HFFc6 (cell line): Measurements from ENCODE around the gene LIME1. TPM values are rescaled to one million over a fixed set of nuclear protein-coding genes. Genes with fewer than 3 reads are reported as not detected.

ENCODE experiments used
- DNase-seq: peaks from one replicate; pipeline ENCODE4 v3.0.0-alpha.2; 2018
- H3K27ac Mint-ChIP-seq: 2 replicates; pipeline ENCODE4 v1.8.0; 2020; ENCODE audit warnings: mild to moderate bottlenecking, mixed read lengths
- H3K27me3 Mint-ChIP-seq: 2 replicates; pipeline ENCODE4 v1.8.0; 2021; ENCODE audit warnings: mild to moderate bottlenecking, moderate library complexity, mixed read lengths; ENCODE audit not compliant: insufficient read depth
- H3K36me3 Mint-ChIP-seq: 2 replicates; pipeline ENCODE4 v1.8.0; 2021; ENCODE audit warnings: low read depth, mixed read lengths
- H3K4me1 Mint-ChIP-seq: 2 replicates; pipeline ENCODE4 v1.8.0; 2020; ENCODE audit warnings: low read depth, mixed read lengths
- H3K4me3 Mint-ChIP-seq: 2 replicates; pipeline ENCODE4 v1.8.0; 2020; ENCODE audit warnings: mild to moderate bottlenecking, moderate library complexity, mixed read lengths
- H3K9me3 Mint-ChIP-seq: 2 replicates; pipeline ENCODE4 v1.8.0; 2020; ENCODE audit warnings: mild to moderate bottlenecking, mixed read lengths
- CTCF ChIP-seq: fragments of 200-600 bp; sonication (generic); IDR thresholded peaks from 2 replicates; pipeline ENCODE4 v1.5.0; 2021; ENCODE audit warnings: antibody characterized with exemption, mild to moderate bottlenecking
- total RNA-seq, 6 experiments: library from RNA; stranded (reverse); fragmentation: NEBNext Ultra II Directional; extraction: Animal tissue kit (Norgen Biotek cat#: 25700); gene quantifications; 2 replicates in 1 of 6; 3 replicates in 5 of 6; pipeline ENCODE4 v1.2.3, GENCODE V29; 2021

The LIME1 gene
- total RNA-seq, 6 experiments from 2014 or later = 3.4 to 6.1 (median 4.6) TPM

GRCh38 chr20:63745961-63746731 is 9.7 kb downstream of the LIME1 start:
- DNase-seq = no peak
- H3K4me3 Mint-ChIP-seq = no peak overlapping the region; the same call in 1 of the 2 replicates
- H3K9me3 Mint-ChIP-seq = no peaks in the 10 kb centered on the region

GRCh38 chr20:63746751-63747315 is 10.4 kb downstream of the LIME1 start:
- TF ChIP-seq CTCF = no peak
- no peaks in the 10 kb centered on the region for H3K4me1 Mint-ChIP-seq
- no peaks in the 10 kb centered on the region; the same call in 1 of the 2 replicates for H3K27me3 Mint-ChIP-seq
- no peaks in the 10 kb centered on the region for H3K9me3 Mint-ChIP-seq
- no peak overlapping the region for H3K4me3 Mint-ChIP-seq
- H3K36me3 Mint-ChIP-seq = peaks cover 4% of the 10 kb centered on the region; the same call in 1 of the 2 replicates
- H3K27ac Mint-ChIP-seq = no peak overlapping the region
- DNase-seq = no peak

More at GRCh38 chr20:63745961-63746731, 9.7 kb downstream of the LIME1 start:
- Mint-ChIP-seq H3K36me3 (peaks cover 4% of the 10 kb centered on the region; the same call in 1 of the 2 replicates), H3K27ac (no peak overlapping the region; the same call in 1 of the 2 replicates), H3K27me3 (no peaks in the 10 kb centered on the region; the same call in 1 of the 2 replicates), H3K4me1 (no peaks in the 10 kb centered on the region)
- no peak for TF ChIP-seq CTCF

- H3K27me3 Mint-ChIP-seq = no peaks in the 10 kb centered on the region; the same call in 1 of the 2 replicates
- no peak for DNase-seq
- H3K27ac Mint-ChIP-seq = no peak overlapping the region
- H3K9me3 Mint-ChIP-seq = no peaks in the 10 kb centered on the region
- H3K4me1 Mint-ChIP-seq = no peaks in the 10 kb centered on the region
- H3K4me3 Mint-ChIP-seq = no peak overlapping the region
- no peak for TF ChIP-seq CTCF
- H3K36me3 Mint-ChIP-seq = peaks cover 4% of the 10 kb centered on the region; the same call in 1 of the 2 replicates
Observed at GRCh38 chr20:63747622-63748069, 11.2 kb downstream of the LIME1 start.

- no peak for DNase-seq
- no peaks in the 10 kb centered on the region for H3K4me1 Mint-ChIP-seq
- no peaks in the 10 kb centered on the region; the same call in 1 of the 2 replicates for H3K27me3 Mint-ChIP-seq
- H3K4me3 Mint-ChIP-seq = no peak overlapping the region
- H3K9me3 Mint-ChIP-seq = no peaks in the 10 kb centered on the region
- TF ChIP-seq CTCF = no peak
- H3K27ac Mint-ChIP-seq = no peak overlapping the region
- peaks cover 4% of the 10 kb centered on the region; the same call in 1 of the 2 replicates for H3K36me3 Mint-ChIP-seq
Observed at GRCh38 chr20:63748070-63748933, 11.8 kb downstream of the LIME1 start.

GRCh38 chr20:63748934-63749270 is 12.4 kb downstream of the LIME1 start:
- Mint-ChIP-seq H3K27ac (no peak overlapping the region), H3K9me3 (no peaks in the 10 kb centered on the region), H3K4me3 (no peak overlapping the region), H3K27me3 (no peaks in the 10 kb centered on the region; the same call in 1 of the 2 replicates), H3K4me1 (no peaks in the 10 kb centered on the region), H3K36me3 (peaks cover under 1% of the 10 kb centered on the region; the same call in 1 of the 2 replicates)
- no peak for TF ChIP-seq CTCF
- DNase-seq = no peak
